Loucy (cell line): Measurements from ENCODE around the gene AGPAT2.

Experiments used
- H2AFZ ChIP-seq: fragments of 200-600 bp; sonication (generic); 2 replicates; pipeline ENCODE4 v1.6.0; 2016; ENCODE audit warnings: antibody characterized with exemption, mild to moderate bottlenecking, low read length, moderate library complexity
- H3F3A ChIP-seq: fragments of 200-600 bp; 2 replicates; pipeline ENCODE4 v1.6.0; 2016; ENCODE audit warnings: antibody characterized with exemption, low read depth, mild to moderate bottlenecking
- H3K27me3 ChIP-seq: fragments of 200-600 bp; sonication (generic); 2 replicates; pipeline ENCODE4 v1.6.1; 2014; ENCODE audit warnings: low read length, mild to moderate bottlenecking; ENCODE audit not compliant: insufficient read depth, poor library complexity, severe bottlenecking
- H3K36me3 ChIP-seq: fragments of 200-600 bp; sonication (generic); 2 replicates; pipeline ENCODE4 v1.6.1; 2016; ENCODE audit warnings: low read length; ENCODE audit not compliant: insufficient read depth
- H3K4me1 ChIP-seq: fragments of 200-600 bp; sonication (generic); 2 replicates; pipeline ENCODE4 v1.5.1; 2014; ENCODE audit warnings: low read length, mild to moderate bottlenecking; ENCODE audit not compliant: insufficient read depth, poor library complexity, severe bottlenecking
- H3K4me2 ChIP-seq: fragments of 200-600 bp; sonication (generic); 2 replicates; pipeline ENCODE4 v1.6.0; 2014; ENCODE audit warnings: antibody characterized with exemption, low read length, low read depth, mild to moderate bottlenecking; ENCODE audit not compliant: poor library complexity, severe bottlenecking
- H3K4me3 ChIP-seq: fragments of 200-600 bp; sonication (generic); 2 replicates; pipeline ENCODE4 v1.5.1; 2014; ENCODE audit warnings: low read length, mild to moderate bottlenecking, mixed read lengths; ENCODE audit not compliant: poor library complexity, severe bottlenecking
- H3K79me2 ChIP-seq: fragments of 200-600 bp; sonication (generic); 2 replicates; pipeline ENCODE4 v1.6.1; 2014; ENCODE audit warnings: low read length; ENCODE audit not compliant: insufficient read depth
- H3K9ac ChIP-seq: fragments of 200-600 bp; sonication (generic); 2 replicates; pipeline ENCODE4 v1.6.0; 2014; ENCODE audit warnings: mild to moderate bottlenecking, low read depth, low read length, moderate library complexity; ENCODE audit not compliant: poor library complexity, severe bottlenecking
- H3K9me2 ChIP-seq: fragments of 200-600 bp; sonication (generic); replicated peaks from 2 replicates; pipeline ENCODE4 v1.6.1; 2016; ENCODE audit warnings: low read depth, low read length, mixed read lengths
- H3K9me3 ChIP-seq: fragments of 200-600 bp; sonication (generic); 2 replicates; pipeline ENCODE4 v1.6.1; 2014; ENCODE audit warnings: mild to moderate bottlenecking, antibody characterized with exemption, low read length, low read depth; ENCODE audit not compliant: insufficient read depth
- H4K20me1 ChIP-seq: fragments of 200-600 bp; sonication (generic); 2 replicates; pipeline ENCODE4 v1.6.0; 2014; ENCODE audit warnings: antibody characterized with exemption, low read length, mild to moderate bottlenecking; ENCODE audit not compliant: insufficient read depth, poor library complexity, severe bottlenecking
- CTCF ChIP-seq: fragments of 200-600 bp; sonication (generic); conservative IDR thresholded peaks from 2 replicates; pipeline ENCODE4 v1.5.1; 2014; ENCODE audit warnings: mild to moderate bottlenecking, antibody characterized with exemption, low read length
- EZH2phosphoT487 ChIP-seq: fragments of 200-600 bp; IDR thresholded peaks from 2 replicates; pipeline ENCODE4 v1.6.1; 2018; ENCODE audit warnings: antibody characterized with exemption, mild to moderate bottlenecking, moderate library complexity, borderline replicate concordance

Gene AGPAT2

GRCh38 chr9:136718345-136719194, 31.3 kb upstream of the AGPAT2 start:
- Histone ChIP-seq H4K20me1 (peaks cover 1% of the 10 kb centered on the region), H3K9me2 (no peaks in the 10 kb centered on the region), H2AFZ (no peak overlapping the region), H3K27me3 (no peaks in the 10 kb centered on the region), H3K9me3 (no peaks in the 10 kb centered on the region), H3K79me2 (peaks cover 2% of the 10 kb centered on the region; the same call in 1 of the 2 replicates), H3K36me3 (peaks cover 5% of the 10 kb centered on the region; the same call in 1 of the 2 replicates), H3K4me2 (no peak overlapping the region), H3F3A (no peaks in the 10 kb centered on the region), H3K9ac (no peak overlapping the region), H3K4me1 (no peaks in the 10 kb centered on the region), H3K4me3 (no peak overlapping the region)
- no peak for TF ChIP-seq EZH2phosphoT487
- TF ChIP-seq CTCF, result no peak

DNA sequence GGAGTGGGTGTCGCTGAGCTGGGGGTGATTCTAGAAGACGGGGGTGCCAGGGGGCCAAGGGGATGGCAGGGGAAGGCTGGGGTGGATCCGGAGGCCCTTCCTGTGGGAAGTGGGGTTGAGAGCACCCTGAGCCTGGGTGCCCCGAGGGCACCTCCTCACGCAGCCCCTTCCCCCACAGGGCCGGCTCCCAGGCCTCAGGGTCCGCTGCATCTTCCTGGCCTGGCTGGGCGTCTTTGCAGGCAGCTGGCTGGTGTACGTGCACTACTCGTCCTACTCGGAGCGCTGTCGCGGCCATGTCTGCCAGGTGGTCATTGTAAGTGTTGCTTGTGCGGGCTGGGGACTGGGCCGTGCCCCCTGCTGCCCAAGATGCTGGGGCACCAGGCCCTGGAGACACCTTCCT, 30.1 kb upstream of the AGPAT2 start:
- Histone ChIP-seq H3K4me1 (no peaks in the 10 kb centered on the region), H4K20me1 (no peaks in the 10 kb centered on the region), H3K36me3 (no peaks in the 10 kb centered on the region; the same call in 1 of the 2 replicates), H3K27me3 (no peaks in the 10 kb centered on the region), H3F3A (no peaks in the 10 kb centered on the region), H3K4me2 (no peak overlapping the region), H3K9ac (no peak overlapping the region), H3K4me3 (no peak overlapping the region), H3K79me2 (no peaks in the 10 kb centered on the region), H3K9me3 (no peaks in the 10 kb centered on the region), H2AFZ (no peak overlapping the region), H3K9me2 (no peaks in the 10 kb centered on the region)
- TF ChIP-seq EZH2phosphoT487, result no peak
- no peak for TF ChIP-seq CTCF

GRCh38 chr9:136714893-136715274, 27.6 kb upstream of the AGPAT2 start:
- Histone ChIP-seq H3K9me3 (no peaks in the 10 kb centered on the region), H3K9ac (no peak overlapping the region), H3F3A (no peaks in the 10 kb centered on the region), H3K4me2 (no peak overlapping the region), H2AFZ (no peak overlapping the region), H3K4me1 (no peaks in the 10 kb centered on the region), H3K27me3 (no peaks in the 10 kb centered on the region), H4K20me1 (no peaks in the 10 kb centered on the region), H3K36me3 (no peaks in the 10 kb centered on the region), H3K4me3 (no peak overlapping the region), H3K9me2 (no peaks in the 10 kb centered on the region), H3K79me2 (no peaks in the 10 kb centered on the region)
- TF ChIP-seq CTCF (no peak), EZH2phosphoT487 (no peak)
